GM19238 (cell line): Measurements from ENCODE around the gene PCDH9.
"Not testable (repeated sequence)": the region's sequence is repeated elsewhere in the genome, so short reads cannot be mapped to it uniquely, and the experiment has no call there.

Source experiments
- DNase-seq: peaks from one replicate; pipeline ENCODE4 v3.0.0; 2011; ENCODE audit warnings: low spot score; ENCODE audit not compliant: insufficient read length

Gene PCDH9

GRCh38 chr13:67125681-67126080 is 104.5 kb downstream of the PCDH9 start:
- no peak for DNase-seq

GRCh38 chr13:67123165-67123564 is 107.0 kb downstream of the PCDH9 start:
- DNase-seq: no peak

GRCh38 chr13:67122251-67122650 is 107.9 kb downstream of the PCDH9 start:
- no peak for DNase-seq

- DNase-seq: no peak
These were observed 109.1 kb downstream of the PCDH9 start for GRCh38 chr13:67120872-67121531.

- no peak for DNase-seq
These were observed 110.6 kb downstream of the PCDH9 start for GRCh38 chr13:67119481-67119894.

- DNase-seq: no peak
These were observed 111.9 kb downstream of the PCDH9 start for GRCh38 chr13:67118277-67118676.

GRCh38 chr13:67117010-67117550 is 113.1 kb downstream of the PCDH9 start:
- no peak for DNase-seq

GRCh38 chr13:67107979-67108378 is 122.2 kb downstream of the PCDH9 start:
- no peak for DNase-seq

- no peak for DNase-seq
These were observed 123.6 kb downstream of the PCDH9 start for GRCh38 chr13:67106502-67107057.

- DNase-seq: no peak
These were observed 128.2 kb downstream of the PCDH9 start for GRCh38 chr13:67101730-67102467.

GRCh38 chr13:67100730-67101129 is 129.4 kb downstream of the PCDH9 start:
- no peak for DNase-seq

- DNase-seq: no peak
These were observed 130.6 kb downstream of the PCDH9 start for GRCh38 chr13:67099494-67099893.

- DNase-seq: no peak
These were observed 132.2 kb downstream of the PCDH9 start for GRCh38 chr13:67097892-67098452.

- DNase-seq: not testable (repeated sequence)
These were observed 133.2 kb downstream of the PCDH9 start for GRCh38 chr13:67096893-67097292.

- DNase-seq: no peak
These were observed 133.7 kb downstream of the PCDH9 start for GRCh38 chr13:67096418-67096817.

GRCh38 chr13:67095621-67096020 is 134.5 kb downstream of the PCDH9 start:
- DNase-seq: no peak

- no peak for DNase-seq
These were observed 135.2 kb downstream of the PCDH9 start for GRCh38 chr13:67094952-67095351.

- no peak for DNase-seq
These were observed 136.1 kb downstream of the PCDH9 start for GRCh38 chr13:67094078-67094477.

- DNase-seq: no peak
These were observed 138.5 kb downstream of the PCDH9 start for GRCh38 chr13:67091603-67092002.

- no peak for DNase-seq
These were observed 139.3 kb downstream of the PCDH9 start for GRCh38 chr13:67090856-67091255.

GRCh38 chr13:67087527-67087926 is 142.6 kb downstream of the PCDH9 start:
- no peak for DNase-seq

GRCh38 chr13:67086260-67086659 is 143.9 kb downstream of the PCDH9 start:
- DNase-seq: no peak
